ENCODE results near the gene ALK.

ALK gene

GRCh38 chr2:29394311-29394980, 526.9 kb downstream of the ALK start:
- DNase-seq = no peak

GRCh38 chr2:29393676-29394075, 527.7 kb downstream of the ALK start:
- no peak for DNase-seq

- no peak for DNase-seq
Measured at GRCh38 chr2:29392774-29393173, 528.6 kb downstream of the ALK start.

GRCh38 chr2:29390136-29390535, 531.2 kb downstream of the ALK start:
- no peak for DNase-seq

GRCh38 chr2:29389686-29390085, 531.7 kb downstream of the ALK start:
- DNase-seq = no peak

- no peak for DNase-seq
Measured at GRCh38 chr2:29388071-29388470, 533.3 kb downstream of the ALK start.

GRCh38 chr2:29382486-29382885, 538.9 kb downstream of the ALK start:
- no peak for DNase-seq

- DNase-seq = no peak
Measured at GRCh38 chr2:29377788-29378187, 543.6 kb downstream of the ALK start.

GRCh38 chr2:29376541-29376940, 544.8 kb downstream of the ALK start:
- no peak for DNase-seq

- no peak for DNase-seq
Measured at GRCh38 chr2:29375843-29376242, 545.5 kb downstream of the ALK start.

- no peak for DNase-seq
Measured at GRCh38 chr2:29374823-29375222, 546.6 kb downstream of the ALK start.

GRCh38 chr2:29373870-29374269, 547.5 kb downstream of the ALK start:
- no peak for DNase-seq

GRCh38 chr2:29372185-29372584, 549.2 kb downstream of the ALK start:
- no peak for DNase-seq

- no peak for DNase-seq
Measured at GRCh38 chr2:29370581-29371125, 550.7 kb downstream of the ALK start.

- DNase-seq = no peak
Measured at GRCh38 chr2:29370173-29370572, 551.2 kb downstream of the ALK start.

GRCh38 chr2:29368659-29369040, 552.7 kb downstream of the ALK start:
- DNase-seq = no peak

- DNase-seq = no peak
Measured at GRCh38 chr2:29367986-29368658, 553.3 kb downstream of the ALK start.

- no peak for DNase-seq
Measured at GRCh38 chr2:29363111-29363510, 558.3 kb downstream of the ALK start.

- DNase-seq = no peak
Measured at GRCh38 chr2:29361231-29361630, 560.2 kb downstream of the ALK start.

- no peak for DNase-seq
Measured at GRCh38 chr2:29360016-29360784, 561.2 kb downstream of the ALK start.

GRCh38 chr2:29353403-29353991, 567.9 kb downstream of the ALK start:
- DNase-seq = no peak

- DNase-seq = no peak
Measured at GRCh38 chr2:29351916-29352591, 569.3 kb downstream of the ALK start.

- no peak for DNase-seq
Measured at GRCh38 chr2:29351248-29351647, 570.1 kb downstream of the ALK start.
